Natural killer cell (primary cell): ENCODE data around the gene SFTPB. TPM values are rescaled to one million over a fixed set of nuclear protein-coding genes. Genes with fewer than 3 reads are reported as not detected.
A peak's percentile ranks its signal among the peaks of the same experiment; 100 is the strongest.
"Not testable (repeated sequence)": the region's sequence is repeated elsewhere in the genome, so short reads cannot be mapped to it uniquely, and the experiment has no call there.

Source experiments
- ATAC-seq, 3 donors: fragments of 150-1000 bp in 2 of 3; fragments of 200-7000 bp in 1 of 3; cut with Tn5 transposase; 1 replicate in 1 of 3; 2 replicates in 2 of 3; pipeline ENCODE4 v1.10.0; 2021; ENCODE audit warnings: mild to moderate bottlenecking in 2 of 3, moderate library complexity in 2 of 3
- DNase-seq, 2 donors: peaks; one replicate each; pipeline versions ENCODE4 v3.0.0 to v3.0.0-alpha.2; 2013 to 2021; ENCODE audit warnings: mixed read lengths in 1 of 2
- H3K27ac ChIP-seq: one replicate; pipeline ENCODE4 v1.5.1; 2013; ENCODE audit warnings: mild to moderate bottlenecking, low read length
- H3K27me3 ChIP-seq: one replicate; pipeline ENCODE4 v1.6.1; 2013; ENCODE audit warnings: low read length; ENCODE audit not compliant: control insufficient read depth, insufficient read depth
- H3K36me3 ChIP-seq: one replicate; pipeline ENCODE4 v1.6.1; 2013; ENCODE audit warnings: low read length; ENCODE audit not compliant: control insufficient read depth, insufficient read depth
- H3K4me1 ChIP-seq: one replicate; pipeline ENCODE4 v1.6.1; 2013; ENCODE audit warnings: low read length; ENCODE audit not compliant: control insufficient read depth, insufficient read depth
- H3K4me3 ChIP-seq: one replicate; pipeline ENCODE4 v1.5.1; 2013; ENCODE audit warnings: low read length
- H3K9me3 ChIP-seq: one replicate; pipeline ENCODE4 v1.6.1; 2013; ENCODE audit warnings: low read length; ENCODE audit not compliant: control insufficient read depth, insufficient read depth
- H3K27ac Mint-ChIP-seq, 2 donors: one replicate each; pipeline ENCODE4 v1.8.0; 2022; ENCODE audit warnings: mild to moderate bottlenecking in 2 of 2, mixed read lengths in 2 of 2, moderate library complexity in 1 of 2
- H3K27me3 Mint-ChIP-seq, 2 donors: one replicate each; pipeline ENCODE4 v1.8.0; 2022; ENCODE audit warnings: low read depth in 2 of 2, mixed read lengths in 2 of 2
- H3K36me3 Mint-ChIP-seq: one replicate; pipeline ENCODE4 v1.8.0; 2022; ENCODE audit warnings: mixed read lengths
- H3K4me1 Mint-ChIP-seq, 2 donors: one replicate each; pipeline ENCODE4 v1.8.0; 2022; ENCODE audit warnings: mixed read lengths in 2 of 2
- H3K4me3 Mint-ChIP-seq: one replicate; pipeline ENCODE4 v1.8.0; 2022; ENCODE audit warnings: mild to moderate bottlenecking, moderate library complexity, mixed read lengths
- H3K9me3 Mint-ChIP-seq, 2 donors: one replicate each; pipeline ENCODE4 v1.8.0; 2022; ENCODE audit warnings: mixed read lengths in 2 of 2
- WGBS: methylation state at CpG from one replicate; pipeline ENCODE4 v1.1.7; 2013; ENCODE audit warnings: missing lambda C conversion rate; ENCODE audit not compliant: insufficient coverage; 5-methylcytosine and 5-hydroxymethylcytosine counted together
- intact Hi-C: fragments of 100-400 bp; cut with micrococcal nuclease; formaldehyde crosslinking; loops from one replicate; pipeline ENCODE4 v1.14.2; 2022
- total RNA-seq, 4 donors: library from RNA; stranded (reverse); fragments of 120-200 nt in 1 of 4; gene quantifications; one replicate each; pipeline versions ENCODE4 v1.2.3 to v1.2.4, GENCODE V29; 2013 to 2022
- TF ChIP-seq, protein P1 (sequence below): fragments of 200-600 bp; IDR thresholded peaks from one replicate; pipeline ENCODE4 v1.8.0; 2022; ENCODE audit warnings: antibody characterized with exemption

The SFTPB gene
- total RNA-seq, 3 donors from 2014 or later (not counting 1 experiment from before 2014, with no cell fraction given): not detected

- DNase-seq (no peak), ATAC-seq (no peak)
- H3K4me3 ChIP-seq: no peak overlapping the region
- H3K27ac Mint-ChIP-seq: no peak overlapping the region
- H3K4me1 ChIP-seq: no peaks in the 10 kb centered on the region
- TF ChIP-seq, protein P1, sequence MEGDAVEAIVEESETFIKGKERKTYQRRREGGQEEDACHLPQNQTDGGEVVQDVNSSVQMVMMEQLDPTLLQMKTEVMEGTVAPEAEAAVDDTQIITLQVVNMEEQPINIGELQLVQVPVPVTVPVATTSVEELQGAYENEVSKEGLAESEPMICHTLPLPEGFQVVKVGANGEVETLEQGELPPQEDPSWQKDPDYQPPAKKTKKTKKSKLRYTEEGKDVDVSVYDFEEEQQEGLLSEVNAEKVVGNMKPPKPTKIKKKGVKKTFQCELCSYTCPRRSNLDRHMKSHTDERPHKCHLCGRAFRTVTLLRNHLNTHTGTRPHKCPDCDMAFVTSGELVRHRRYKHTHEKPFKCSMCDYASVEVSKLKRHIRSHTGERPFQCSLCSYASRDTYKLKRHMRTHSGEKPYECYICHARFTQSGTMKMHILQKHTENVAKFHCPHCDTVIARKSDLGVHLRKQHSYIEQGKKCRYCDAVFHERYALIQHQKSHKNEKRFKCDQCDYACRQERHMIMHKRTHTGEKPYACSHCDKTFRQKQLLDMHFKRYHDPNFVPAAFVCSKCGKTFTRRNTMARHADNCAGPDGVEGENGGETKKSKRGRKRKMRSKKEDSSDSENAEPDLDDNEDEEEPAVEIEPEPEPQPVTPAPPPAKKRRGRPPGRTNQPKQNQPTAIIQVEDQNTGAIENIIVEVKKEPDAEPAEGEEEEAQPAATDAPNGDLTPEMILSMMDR: no peak
- H3K27ac ChIP-seq: no peak overlapping the region
- H3K27me3 Mint-ChIP-seq: no peaks in the 10 kb centered on the region
- H3K36me3 Mint-ChIP-seq: peaks cover 14% of the 10 kb centered on the region
- intact Hi-C loops: no loop called here
- 97% methylated on average over 5 of the region's 5 CpGs for WGBS
- H3K9me3 Mint-ChIP-seq: no peaks in the 10 kb centered on the region
- peaks cover 77% of the 10 kb centered on the region for H3K36me3 ChIP-seq
- no peaks in the 10 kb centered on the region for H3K9me3 ChIP-seq
- peaks cover 3 to 7% of the 10 kb centered on the region in 2 donors for H3K4me1 Mint-ChIP-seq
- no peak overlapping the region for H3K4me3 Mint-ChIP-seq
- no peaks in the 10 kb centered on the region for H3K27me3 ChIP-seq
These were observed 44.0 kb downstream of the SFTPB start for GRCh38 chr2:85623991-85624390.

DNA sequence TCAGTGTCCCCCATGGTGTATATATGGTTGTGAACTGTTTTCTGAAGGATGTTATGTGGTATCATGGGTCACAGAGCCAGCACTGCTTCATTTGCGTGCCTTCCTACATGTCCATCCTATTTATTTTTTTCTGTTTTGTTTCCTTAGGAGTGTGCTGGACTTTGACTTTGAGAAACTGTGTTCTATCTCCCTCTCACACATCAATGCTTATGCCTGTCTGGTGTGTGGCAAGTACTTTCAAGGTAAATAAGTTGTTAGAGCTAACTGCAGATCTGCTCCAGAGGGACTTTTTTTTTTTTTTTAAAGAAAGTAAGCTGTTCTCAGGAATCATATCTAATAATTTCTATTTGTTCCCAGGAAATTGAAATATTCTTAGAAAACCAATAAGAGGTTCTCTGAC is 46.7 kb downstream of the SFTPB start:
- H3K9me3 Mint-ChIP-seq: no peaks in the 10 kb centered on the region
- no peaks in the 10 kb centered on the region for H3K27me3 Mint-ChIP-seq
- Histone ChIP-seq H3K4me1 (peaks cover 17% of the 10 kb centered on the region), H3K4me3 (no peak overlapping the region), H3K9me3 (no peaks in the 10 kb centered on the region), H3K27ac (no peak overlapping the region), H3K27me3 (no peaks in the 10 kb centered on the region), H3K36me3 (peaks cover 58% of the 10 kb centered on the region)
- intact Hi-C loops: no loop called here
- no CpG with 5 or more reads among the region's 1 CpG for WGBS
- peaks cover 14% of the 10 kb centered on the region for H3K36me3 Mint-ChIP-seq
- ATAC-seq (no peak), DNase-seq (no peak)
- TF ChIP-seq, protein P1: no peak
- no peak overlapping the region for H3K4me3 Mint-ChIP-seq
- no peak overlapping the region for H3K27ac Mint-ChIP-seq
- peaks cover 14 to 17% of the 10 kb centered on the region in 2 donors for H3K4me1 Mint-ChIP-seq

GRCh38 chr2:85619617-85620016 is 48.4 kb downstream of the SFTPB start:
- peaks cover 44% of the 10 kb centered on the region for H3K36me3 ChIP-seq
- Mint-ChIP-seq H3K36me3 (peaks cover 7% of the 10 kb centered on the region), H3K27ac (no peak overlapping the region), H3K9me3 (no peaks in the 10 kb centered on the region), H3K27me3 (no peaks in the 10 kb centered on the region), H3K4me3 (no peak overlapping the region), H3K4me1 (peaks cover 18 to 22% of the 10 kb centered on the region in 2 donors)
- intact Hi-C loops: no loop called here
- H3K4me1 ChIP-seq: peaks cover 24% of the 10 kb centered on the region
- no peaks in the 10 kb centered on the region for H3K27me3 ChIP-seq
- no peak overlapping the region for H3K4me3 ChIP-seq
- no peak overlapping the region for H3K27ac ChIP-seq
- DNase-seq: no peak
- ATAC-seq: no peak
- TF ChIP-seq, protein P1: no peak
- H3K9me3 ChIP-seq: no peaks in the 10 kb centered on the region
- WGBS: 98% methylated on average over 6 of the region's 6 CpGs

DNA sequence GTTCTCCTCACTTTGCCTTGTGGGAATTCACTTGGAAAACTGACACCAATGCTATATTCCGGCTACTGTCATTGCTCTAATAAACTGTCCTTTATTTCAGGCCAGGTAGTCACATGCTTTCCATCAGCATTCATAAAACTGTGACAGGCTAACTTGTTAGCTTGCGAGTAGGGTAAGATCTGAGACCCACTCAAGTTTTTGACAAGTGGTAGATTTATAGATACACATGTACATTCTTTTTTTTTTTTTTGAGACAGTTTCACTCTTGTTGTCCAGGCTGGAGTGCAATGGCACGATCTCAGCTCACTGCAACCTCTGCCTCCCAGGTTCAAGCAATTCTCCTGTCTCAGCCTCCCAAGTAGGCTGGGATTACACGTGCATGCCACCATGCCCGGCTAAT is 50.3 kb downstream of the SFTPB start:
- H3K36me3 Mint-ChIP-seq, DNase-seq, H3K27me3 Mint-ChIP-seq, H3K4me3 ChIP-seq, H3K9me3 Mint-ChIP-seq, ATAC-seq, H3K27me3 ChIP-seq, intact Hi-C loops, H3K27ac ChIP-seq, H3K9me3 ChIP-seq: not testable (repeated sequence)
- peak overlapping the region; percentile 88 to 92 for H3K27ac Mint-ChIP-seq
- H3K4me3 Mint-ChIP-seq: peak overlapping the region; percentile 99
- WGBS: 100% methylated on average over 5 of the region's 5 CpGs
- H3K4me1 Mint-ChIP-seq: peaks cover 18 to 22% of the 10 kb centered on the region in 2 donors
- Histone ChIP-seq H3K4me1 (peaks cover 24% of the 10 kb centered on the region), H3K36me3 (peaks cover 28% of the 10 kb centered on the region)
